Measurements from ENCODE around the gene CALR3. TPM values are rescaled to one million over a fixed set of nuclear protein-coding genes. Genes with fewer than 3 reads are reported as not detected.

Gene CALR3
- total and polyA plus RNA-seq, 2 experiments from 2014 or later = not detected

- peak overlapping the region; percentile 87 for H3K27ac ChIP-seq
- WGBS (ENCODE audit: low lambda C conversion rate, missing lambda C conversion rate) = 91% methylated on average over 13 of the region's 13 CpGs
- peaks cover 13% of the 10 kb centered on the region for H4K20me1 ChIP-seq (ENCODE audit: insufficient read depth, poor library complexity, severe bottlenecking)
- no peaks in the 10 kb centered on the region for H3K9me2 ChIP-seq (replicated peaks; ENCODE audit: insufficient read depth)
- H3K4me2 ChIP-seq = peak overlapping the region; percentile 66
- no peak overlapping the region for H2AFZ ChIP-seq
- TF ChIP-seq EZH2phosphoT487 (IDR thresholded peaks at IDR 0.05; ENCODE audit: low read depth, severe bottlenecking, unreplicated experiment) (no peak), CTCF (IDR thresholded peaks at IDR 0.05; ENCODE audit: poor library complexity) (no peak), EZH2 (IDR thresholded peaks at IDR 0.05; ENCODE audit: borderline replicate concordance) (no peak)
- no peaks in the 10 kb centered on the region for H3K36me3 ChIP-seq (replicated peaks; ENCODE audit: insufficient read depth, low read depth)
- no peak overlapping the region for H3K4me3 ChIP-seq
- H3K9me3 ChIP-seq (ENCODE audit: low read depth) = no peaks in the 10 kb centered on the region
- no peaks in the 10 kb centered on the region for H3K27me3 ChIP-seq
- DNase-seq (ENCODE audit: low spot score) = no peak
- H3K79me2 ChIP-seq = peaks cover 85% of the 10 kb centered on the region
- peaks cover 41% of the 10 kb centered on the region for H3K4me1 ChIP-seq (ENCODE audit: insufficient read depth)
Observed at GRCh38 chr19:16446108-16446723, 49.8 kb downstream of the CALR3 start.

DNA sequence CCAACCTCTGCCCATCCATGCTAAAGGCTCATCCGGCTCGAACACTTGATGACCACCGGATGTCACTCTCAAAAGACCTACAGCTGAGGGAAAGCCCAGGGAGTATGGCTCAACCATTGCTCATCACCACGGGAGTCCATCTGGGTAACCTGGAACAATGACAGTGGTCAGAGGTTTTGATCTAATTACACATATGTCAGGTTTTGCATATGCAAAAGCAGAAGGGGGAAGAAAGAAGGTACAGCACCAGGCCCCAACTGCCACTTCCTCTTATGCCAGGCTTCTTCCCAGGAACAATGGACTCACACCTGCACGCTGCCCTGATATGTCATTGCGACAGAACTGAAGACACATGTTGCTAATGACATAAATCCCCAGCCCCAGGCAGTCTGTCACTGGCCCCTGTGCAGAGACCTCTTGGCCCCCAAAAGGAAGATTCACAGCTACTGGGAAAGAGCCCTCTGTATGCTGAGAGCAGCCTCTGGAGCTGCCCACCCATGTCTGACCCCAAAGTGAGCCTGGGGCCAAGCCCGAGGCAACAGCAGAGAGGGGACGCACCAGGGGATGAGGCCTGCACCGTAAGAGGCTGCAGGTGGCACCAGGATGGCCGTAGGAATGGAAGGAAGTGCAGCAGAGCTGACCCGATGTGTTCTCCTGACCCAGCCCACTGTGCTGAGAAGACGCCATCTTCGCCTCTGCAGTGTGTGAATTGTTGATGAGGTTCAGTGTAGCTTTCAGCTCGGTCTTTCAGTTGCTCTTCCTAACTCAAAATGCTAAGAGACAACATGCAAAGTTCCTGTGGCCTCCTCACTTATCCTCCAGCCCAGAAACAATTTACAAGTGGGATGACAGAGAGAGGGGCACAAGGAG, 50.5 kb downstream of the CALR3 start:
- peak overlapping the region; percentile 87 for H3K27ac ChIP-seq

DNA sequence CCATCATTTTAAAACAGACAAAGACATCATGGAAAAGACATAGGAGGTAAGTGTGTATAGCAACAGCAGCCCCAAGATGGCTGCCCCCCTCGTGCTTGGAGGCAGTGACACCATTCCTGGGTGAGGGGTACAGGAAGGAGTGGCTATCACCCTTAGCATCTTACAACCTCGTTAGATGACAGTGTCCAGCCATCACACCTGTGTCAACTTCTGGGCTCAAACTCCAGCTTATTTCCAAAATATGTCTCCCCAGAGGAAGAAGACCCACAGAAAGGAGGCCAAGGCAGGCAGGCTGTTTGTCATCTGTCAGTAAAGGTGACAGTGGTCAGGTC, 51.7 kb downstream of the CALR3 start:
- no peaks in the 10 kb centered on the region for H3K9me2 ChIP-seq (replicated peaks; ENCODE audit: insufficient read depth)
- no peak for DNase-seq (ENCODE audit: low spot score)
- H4K20me1 ChIP-seq (ENCODE audit: insufficient read depth, poor library complexity, severe bottlenecking) = peaks cover 16% of the 10 kb centered on the region
- H3K36me3 ChIP-seq (replicated peaks; ENCODE audit: insufficient read depth, low read depth) = no peaks in the 10 kb centered on the region
- H3K4me1 ChIP-seq (ENCODE audit: insufficient read depth) = peaks cover 41% of the 10 kb centered on the region
- peaks cover 77% of the 10 kb centered on the region for H3K79me2 ChIP-seq
- no peak overlapping the region for H3K27ac ChIP-seq
- no peaks in the 10 kb centered on the region for H3K27me3 ChIP-seq
- no peak overlapping the region for H3K4me3 ChIP-seq
- no peak overlapping the region for H3K4me2 ChIP-seq
- no peak for TF ChIP-seq CTCF (IDR thresholded peaks at IDR 0.05; ENCODE audit: poor library complexity)
- H3K9me3 ChIP-seq (ENCODE audit: low read depth) = no peaks in the 10 kb centered on the region
- WGBS (ENCODE audit: low lambda C conversion rate, missing lambda C conversion rate) = 80% methylated on average over 2 of the region's 2 CpGs
- H2AFZ ChIP-seq = no peak overlapping the region

More for the DNA sequence above, 50.5 kb downstream of the CALR3 start:
- peaks cover 16% of the 10 kb centered on the region for H4K20me1 ChIP-seq (ENCODE audit: insufficient read depth, poor library complexity, severe bottlenecking)
- 87% methylated on average over 14 of the region's 14 CpGs for WGBS (ENCODE audit: low lambda C conversion rate, missing lambda C conversion rate)
- no peaks in the 10 kb centered on the region for H3K36me3 ChIP-seq (replicated peaks; ENCODE audit: insufficient read depth, low read depth)
- H3K9me2 ChIP-seq (replicated peaks; ENCODE audit: insufficient read depth) = no peaks in the 10 kb centered on the region
- no peaks in the 10 kb centered on the region for H3K27me3 ChIP-seq
- H3K9me3 ChIP-seq (ENCODE audit: low read depth) = no peaks in the 10 kb centered on the region
- H3K4me3 ChIP-seq = no peak overlapping the region
- no peak for TF ChIP-seq EZH2phosphoT487 (IDR thresholded peaks at IDR 0.05; ENCODE audit: low read depth, severe bottlenecking, unreplicated experiment)
- TF ChIP-seq EZH2 (IDR thresholded peaks at IDR 0.05; ENCODE audit: borderline replicate concordance) = no peak
- no peak for TF ChIP-seq CTCF (IDR thresholded peaks at IDR 0.05; ENCODE audit: poor library complexity)
- peaks cover 41% of the 10 kb centered on the region for H3K4me1 ChIP-seq (ENCODE audit: insufficient read depth)
- DNase-seq (ENCODE audit: low spot score) = no peak
- H3K79me2 ChIP-seq = peaks cover 85% of the 10 kb centered on the region
- H2AFZ ChIP-seq = no peak overlapping the region
- H3K4me2 ChIP-seq = no peak overlapping the region
